HG02623 (cell line): ENCODE measurements around the gene NDC80.
"Not testable (repeated sequence)": the region's sequence is repeated elsewhere in the genome, so short reads cannot be mapped to it uniquely, and the experiment has no call there.

ENCODE experiments used
- ATAC-seq: cut with Tn5 transposase; IDR thresholded peaks from one replicate; pipeline ENCODE4 v1.9.1; 2021; ENCODE audit warnings: moderate library complexity; ENCODE audit not compliant: unreplicated experiment

NDC80 gene

GRCh38 chr18:2571200-2572170 lies at the start of gene NDC80, which contains the start of gene METTL4:
Gene NDC80, plus strand, starts transcription at chr18:2571557. Its CDS starts 1,429 bp downstream, at chr18:2572986.
Gene METTL4, minus strand, starts transcription at chr18:2571505. Its CDS starts 4,289 bp downstream, at chr18:2567216.
- peak; percentile 72 for ATAC-seq

- no peak for ATAC-seq
Observed at GRCh38 chr18:2522112-2522511, 49.2 kb upstream of the NDC80 start.

GRCh38 chr18:2524794-2525198 lies 46.6 kb upstream of the NDC80 start:
- ATAC-seq, result not testable (repeated sequence)

- no peak for ATAC-seq
Observed at GRCh38 chr18:2526329-2526728, 45.0 kb upstream of the NDC80 start.

GRCh38 chr18:2529154-2529553 lies 42.2 kb upstream of the NDC80 start:
- ATAC-seq, result no peak

GRCh38 chr18:2531751-2532150 lies 39.6 kb upstream of the NDC80 start:
- ATAC-seq, result no peak

DNA sequence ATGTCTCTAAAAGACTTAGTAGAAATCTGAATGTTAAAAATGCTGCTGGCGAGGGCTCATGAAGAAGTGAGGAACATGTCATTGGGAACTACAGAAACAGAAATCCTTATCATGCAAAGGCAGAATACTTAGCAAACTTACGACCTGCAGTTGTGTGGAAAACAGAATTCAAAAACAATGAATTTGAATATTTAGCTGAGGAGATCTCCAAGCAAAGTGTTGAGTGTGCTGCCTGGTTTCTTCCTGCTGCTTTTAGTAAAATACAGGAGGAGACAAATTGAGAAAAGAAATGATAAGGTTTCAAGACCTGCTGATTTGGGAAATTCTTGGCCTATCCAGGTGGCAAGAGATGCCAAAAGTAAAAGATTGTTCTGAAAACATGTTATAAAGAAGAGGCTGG lies 38.6 kb upstream of the NDC80 start:
- ATAC-seq, result no peak

DNA sequence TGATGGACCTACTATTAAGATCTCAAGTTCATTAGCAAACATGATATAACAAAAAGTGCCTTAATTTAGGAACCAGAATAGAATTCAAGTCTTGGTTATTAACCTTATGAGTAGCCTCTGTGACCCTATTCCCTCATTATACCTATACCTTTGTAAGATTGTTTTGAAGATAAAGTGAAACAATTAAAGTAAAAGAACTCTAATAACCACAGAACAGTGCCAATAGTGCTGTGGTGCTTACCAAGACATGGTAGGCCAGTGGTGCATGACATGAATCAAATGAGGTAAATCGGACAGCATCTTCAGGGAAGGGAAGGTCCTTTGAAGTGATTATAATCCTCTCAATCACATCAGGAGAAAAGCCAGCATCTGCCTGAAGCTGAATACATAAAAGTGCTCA lies 36.5 kb upstream of the NDC80 start:
- ATAC-seq, result no peak

- ATAC-seq, result no peak
Observed at GRCh38 chr18:2535419-2535910, 35.9 kb upstream of the NDC80 start.

- ATAC-seq, result no peak
Observed at GRCh38 chr18:2536063-2536462, 35.3 kb upstream of the NDC80 start.

GRCh38 chr18:2536493-2536892 lies 34.9 kb upstream of the NDC80 start:
- no peak for ATAC-seq

DNA sequence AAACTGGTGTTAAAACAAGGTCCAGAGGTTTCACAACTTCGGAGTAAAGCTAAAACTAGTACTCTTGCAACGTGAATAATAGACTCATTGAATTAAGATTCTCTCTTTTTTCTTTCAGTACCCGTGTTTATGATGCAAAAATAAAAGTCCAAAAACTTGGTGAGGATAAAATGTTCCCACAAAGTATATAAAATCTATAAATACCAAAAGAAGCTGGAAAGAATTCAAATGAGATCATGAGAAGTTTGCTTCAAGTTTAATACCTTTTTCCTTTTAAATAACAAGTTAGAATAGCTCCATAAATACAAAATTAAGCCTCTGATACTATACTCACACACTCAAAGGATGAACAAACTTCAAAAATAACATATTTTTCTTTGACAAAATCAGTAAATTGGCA lies 34.1 kb upstream of the NDC80 start:
- no peak for ATAC-seq

DNA sequence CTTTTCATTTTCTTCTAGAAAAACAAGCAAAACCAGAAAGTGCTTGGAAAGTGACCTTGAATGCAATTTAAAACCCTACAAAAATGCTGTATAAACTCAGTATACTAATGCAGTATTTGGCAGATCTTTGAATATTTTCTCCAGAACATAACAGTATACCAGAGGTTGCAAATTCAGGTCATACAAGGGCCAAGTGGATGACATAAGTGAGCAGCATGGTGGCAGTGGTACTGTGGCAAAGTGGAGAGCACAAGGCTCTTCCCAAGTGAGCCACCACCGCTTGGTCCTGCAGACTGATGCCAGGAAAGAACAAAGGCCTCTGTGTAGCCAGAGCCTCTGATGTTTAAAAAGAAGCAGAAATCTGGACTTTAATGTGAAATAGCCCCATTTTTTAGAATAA lies 33.1 kb upstream of the NDC80 start:
- ATAC-seq, result no peak

- no peak for ATAC-seq
Observed at GRCh38 chr18:2538844-2539243, 32.5 kb upstream of the NDC80 start.

GRCh38 chr18:2540575-2540974 lies 30.8 kb upstream of the NDC80 start:
- ATAC-seq, result no peak

DNA sequence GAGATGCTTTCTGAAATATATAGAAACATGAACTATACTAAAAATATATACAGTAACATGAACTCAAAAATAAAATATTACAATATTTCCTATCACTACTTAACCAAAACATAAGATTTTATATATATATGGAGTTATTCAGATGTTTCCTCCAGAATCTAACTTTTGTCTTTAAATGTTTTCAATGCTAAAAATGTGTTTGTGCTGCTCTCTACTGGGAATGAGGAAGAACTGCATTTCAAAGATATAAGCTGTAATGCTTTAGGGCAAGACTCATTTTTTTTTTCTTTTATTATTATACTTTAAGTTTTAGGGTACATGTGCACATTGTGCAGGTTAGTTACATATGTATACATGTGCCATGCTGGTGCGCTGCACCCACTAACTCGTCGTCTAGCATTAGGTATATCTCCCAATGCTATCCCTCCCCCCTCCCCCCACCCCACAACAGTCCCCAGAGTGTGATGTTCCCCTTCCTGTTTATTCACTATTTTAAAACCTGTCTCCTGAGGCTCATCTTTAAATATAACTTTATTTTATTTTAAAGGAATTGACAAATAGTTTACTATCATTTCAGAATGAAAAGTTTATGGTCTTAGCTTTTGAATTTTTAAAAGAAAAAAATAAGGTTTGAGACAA lies 29.3 kb upstream of the NDC80 start:
- peak; percentile 53 for ATAC-seq

DNA sequence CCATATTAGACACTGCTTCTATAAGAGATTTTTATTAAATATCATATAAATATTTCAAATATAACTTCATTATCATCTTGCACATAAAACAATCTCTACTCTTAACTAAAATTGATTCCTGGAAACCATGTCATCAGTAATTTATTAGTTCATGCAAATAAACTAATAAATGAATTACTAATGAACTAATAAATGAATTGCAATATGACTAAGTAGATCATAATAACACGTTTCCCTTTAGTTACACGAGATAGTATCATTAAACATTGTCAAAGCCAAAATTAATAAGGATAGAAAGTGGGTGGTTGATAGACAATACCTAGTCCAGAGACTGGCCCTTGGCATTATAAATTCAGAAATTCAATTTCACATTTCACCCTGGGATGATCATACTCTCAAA lies 26.2 kb upstream of the NDC80 start:
- no peak for ATAC-seq

- ATAC-seq, result peak; percentile 48
Observed at GRCh38 chr18:2547477-2548087, 23.8 kb upstream of the NDC80 start.

GRCh38 chr18:2549462-2549861 lies 21.9 kb upstream of the NDC80 start:
- ATAC-seq, result no peak

GRCh38 chr18:2551425-2551824 lies 19.9 kb upstream of the NDC80 start:
- ATAC-seq, result no peak

GRCh38 chr18:2554696-2555095 lies 16.7 kb upstream of the NDC80 start:
- ATAC-seq, result no peak
